HCT116 (cell line): ENCODE data around the gene NCKAP5. TPM values are rescaled to one million over a fixed set of nuclear protein-coding genes. Genes with fewer than 3 reads are reported as not detected.

Experiments used
- ATAC-seq: fragments of 200-7000 bp; cut with Tn5 transposase; 2 replicates; pipeline ENCODE4 v1.9.1; 2020; ENCODE audit warnings: mild to moderate bottlenecking, moderate library complexity
- BruUV-seq: library from RNA; stranded (reverse); fragments of 400-500 nt; replicated peaks from 2 replicates; lab custom pipeline; 2021; lab: Mats Ljungman, UMichigan
- CTCF ChIA-PET: fragments of 300-600 bp; sonication (Branson Sonifier 250); formaldehyde crosslinking; loops from one replicate; lab custom pipeline; 2021; ENCODE audit warnings: antibody characterized with exemption; lab: Charles Lee
- POLR2A ChIA-PET: fragments of 300-600, 350-600 bp; sonication (Branson Sonifier 250); formaldehyde crosslinking; loops from one replicate; lab custom pipeline; 2021; ENCODE audit warnings: antibody characterized with exemption; lab: Charles Lee
- RAD21 ChIA-PET, 2 experiments: fragments of 300-600 bp; sonication (Branson Sonifier 250); formaldehyde crosslinking; loops; one replicate each; lab custom pipeline; 2023; ENCODE audit warnings: low total read pairs in 2 of 2; ENCODE audit not compliant: uncharacterized antibody in 2 of 2, unreplicated experiment in 2 of 2, low non-redundant PET in 1 of 2; lab: Charles Lee
- DNase-seq: peaks from one replicate; pipeline ENCODE4 v3.0.0-alpha.2; 2010; ENCODE audit warnings: low read depth, low spot score
- H2AFZ ChIP-seq: fragments of 200-600 bp; shearing (Covaris generic), sonication (generic); 2 replicates; pipeline ENCODE4 v1.6.1; 2017; ENCODE audit warnings: low read depth, mixed run types, mixed read lengths, antibody characterized with exemption, low read length; ENCODE audit not compliant: poor library complexity, severe bottlenecking
- H3K27ac ChIP-seq: 2 replicates; pipeline ENCODE4 v1.5.1; 2012; ENCODE audit warnings: low read depth, low read length
- H3K27me3 ChIP-seq: fragments of 200-600 bp; sonication (generic); 2 replicates; pipeline ENCODE4 v1.6.1; 2016; ENCODE audit warnings: mixed run types, low read length, mixed read lengths; ENCODE audit not compliant: insufficient read depth
- H3K36me3 ChIP-seq, 2 experiments: fragments of 200-500 bp in 1 of 2; fragments of 200-600 bp in 1 of 2; sonication (Bioruptor generic) in 1 of 2; sonication (generic) in 1 of 2; 2 replicates each; pipeline versions ENCODE4 v1.5.1 to v1.6.1; 2014 to 2016; ENCODE audit warnings: low read length in 2 of 2, inconsistent platforms in 1 of 2, mixed read lengths in 1 of 2, mixed run types in 1 of 2; ENCODE audit not compliant: insufficient read depth in 2 of 2, control insufficient read depth in 1 of 2
- H3K4me1 ChIP-seq, 2 experiments: fragments of 200-600 bp in 1 of 2; sonication (generic) in 1 of 2; 2 replicates each; pipeline versions ENCODE4 v1.5.1 to v1.6.1; 2012 to 2017; ENCODE audit warnings: low read length in 2 of 2, inconsistent platforms in 1 of 2, mild to moderate bottlenecking in 1 of 2, mixed read lengths in 1 of 2, mixed run types in 1 of 2, moderate library complexity in 1 of 2; ENCODE audit not compliant: insufficient read depth in 2 of 2, control insufficient read depth in 1 of 2
- H3K4me2 ChIP-seq: fragments of 200-600 bp; sonication (generic); 2 replicates; pipeline ENCODE4 v1.6.1; 2017; ENCODE audit warnings: mixed run types, low read length, mixed read lengths
- H3K4me3 ChIP-seq, 2 experiments: fragments of 200-600 bp in 1 of 2; sonication (generic) in 1 of 2; replicated peaks in 1 of 2; 2 replicates each; pipeline ENCODE4 v1.5.1; 2011 to 2016; ENCODE audit warnings: low read length in 2 of 2, control low read depth in 1 of 2, low read depth in 1 of 2, mild to moderate bottlenecking in 1 of 2, mixed read lengths in 1 of 2, mixed run types in 1 of 2
- H3K79me2 ChIP-seq: fragments of 200-600 bp; sonication (generic); 2 replicates; pipeline ENCODE4 v1.6.1; 2017; ENCODE audit warnings: mild to moderate bottlenecking, mixed run types, low read length, moderate library complexity, mixed read lengths; ENCODE audit not compliant: insufficient read depth
- H3K9ac ChIP-seq: fragments of 200-600 bp; sonication (generic); 2 replicates; pipeline ENCODE4 v1.6.1; 2016; ENCODE audit warnings: low read length, mixed read lengths
- H3K9me2 ChIP-seq: fragments of 200-600 bp; sonication (generic), shearing (Covaris generic); 2 replicates; pipeline ENCODE4 v1.6.1; 2017; ENCODE audit warnings: mixed run types, mild to moderate bottlenecking, moderate library complexity; ENCODE audit not compliant: insufficient read depth
- H3K9me3 ChIP-seq, 2 experiments: fragments of 200-500 bp in 1 of 2; fragments of 200-600 bp in 1 of 2; sonication (Bioruptor generic) in 1 of 2; sonication (generic) in 1 of 2; 2 replicates each; pipeline ENCODE4 v1.6.1; 2014 to 2017; ENCODE audit warnings: low read length in 2 of 2, mixed read lengths in 2 of 2, inconsistent platforms in 1 of 2, low read depth in 1 of 2, mild to moderate bottlenecking in 1 of 2, mixed run types in 1 of 2, moderate library complexity in 1 of 2; ENCODE audit not compliant: control insufficient read depth in 1 of 2, insufficient read depth in 1 of 2
- H4K20me1 ChIP-seq: fragments of 200-600 bp; sonication (generic), shearing (Covaris generic); 2 replicates; pipeline ENCODE4 v1.6.1; 2017; ENCODE audit warnings: mixed run types, mild to moderate bottlenecking, moderate library complexity; ENCODE audit not compliant: insufficient read depth
- CBX3 ChIP-seq: IDR thresholded peaks from 2 replicates; pipeline ENCODE4 v1.6.1; 2012; ENCODE audit warnings: low read depth
- CEBPB ChIP-seq: IDR thresholded peaks from 2 replicates; pipeline ENCODE4 v1.6.1; 2012; ENCODE audit warnings: low read depth
- EGR1 ChIP-seq: IDR thresholded peaks from 2 replicates; pipeline ENCODE4 v1.6.1; 2012; ENCODE audit warnings: low read depth
- EZH2phosphoT487 ChIP-seq: fragments of 200-600 bp; IDR thresholded peaks from 2 replicates; pipeline ENCODE4 v1.6.1; 2018; ENCODE audit warnings: antibody characterized with exemption, borderline replicate concordance
- JUND ChIP-seq: IDR thresholded peaks from 2 replicates; pipeline ENCODE4 v1.6.1; 2012
- POLR2A ChIP-seq: IDR thresholded peaks from 2 replicates; pipeline ENCODE4 v1.7.0; 2011; ENCODE audit warnings: borderline replicate concordance; ENCODE audit not compliant: insufficient read depth, insufficient read length; ENCODE audit errors: extremely low read depth
- POLR2AphosphoS5 ChIP-seq: IDR thresholded peaks from 2 replicates; pipeline ENCODE4 v1.6.1; 2011; ENCODE audit warnings: mild to moderate bottlenecking, low read depth, low read length, moderate library complexity
- RAD21 ChIP-seq: IDR thresholded peaks from 2 replicates; pipeline ENCODE4 v1.6.1; 2012; ENCODE audit warnings: low read depth, mild to moderate bottlenecking
- SIN3A ChIP-seq: IDR thresholded peaks from 2 replicates; pipeline ENCODE4 v1.6.1; 2012; ENCODE audit warnings: low read depth
- SP1 ChIP-seq: IDR thresholded peaks from 2 replicates; pipeline ENCODE4 v1.6.1; 2012; ENCODE audit warnings: low read depth
- SRF ChIP-seq: IDR thresholded peaks from 2 replicates; pipeline ENCODE4 v1.6.1; 2012; ENCODE audit warnings: low read depth
- TCF7L2 ChIP-seq: IDR thresholded peaks from 2 replicates; pipeline ENCODE4 v1.7.0; 2011; ENCODE audit warnings: borderline replicate concordance, inconsistent platforms; ENCODE audit not compliant: insufficient read depth, insufficient read length; ENCODE audit errors: extremely low read depth
- ZNF274 ChIP-seq: fragments of 200-500 bp; sonication (Bioruptor generic); IDR thresholded peaks from 2 replicates; pipeline ENCODE4 v1.6.1; 2014; ENCODE audit warnings: mild to moderate bottlenecking, low read depth, low read length, inconsistent platforms
- intact Hi-C: fragments of 100-400 bp; cut with micrococcal nuclease; formaldehyde crosslinking; loops from 2 replicates; pipeline ENCODE4 v1.10.0; 2022
- total RNA-seq: library from RNA; stranded (reverse); gene quantifications from one replicate; pipeline ENCODE4 v1.2.1, GENCODE V29; 2021; ENCODE audit not compliant: unreplicated experiment
- TF ChIP-seq, protein P1 (sequence below), 3 experiments: fragments of 200-600 bp in 1 of 3; sonication (generic) in 1 of 3; IDR thresholded peaks in 2 of 3; conservative IDR thresholded peaks in 1 of 3; 2 replicates each; pipeline ENCODE4 v1.5.1; 2012 to 2017; ENCODE audit warnings: low read depth in 2 of 3, low read length in 2 of 3, antibody characterized with exemption in 1 of 3, borderline replicate concordance in 1 of 3, control low read depth in 1 of 3, mild to moderate bottlenecking in 1 of 3, mixed read lengths in 1 of 3, mixed run types in 1 of 3, moderate library complexity in 1 of 3; ENCODE audit not compliant: insufficient read depth in 1 of 3
- TF ChIP-seq, protein P2 (sequence below): IDR thresholded peaks from 2 replicates; pipeline ENCODE4 v1.6.1; 2012; ENCODE audit warnings: low read depth
- TF ChIP-seq, protein P3 (sequence below): IDR thresholded peaks from 2 replicates; pipeline ENCODE4 v1.6.1; 2012
- TF ChIP-seq, protein P4 (sequence below): IDR thresholded peaks from 2 replicates; pipeline ENCODE4 v1.6.1; 2012

Gene NCKAP5
- total RNA-seq, 1 experiment from 2014 or later: 0.30 TPM

DNA sequence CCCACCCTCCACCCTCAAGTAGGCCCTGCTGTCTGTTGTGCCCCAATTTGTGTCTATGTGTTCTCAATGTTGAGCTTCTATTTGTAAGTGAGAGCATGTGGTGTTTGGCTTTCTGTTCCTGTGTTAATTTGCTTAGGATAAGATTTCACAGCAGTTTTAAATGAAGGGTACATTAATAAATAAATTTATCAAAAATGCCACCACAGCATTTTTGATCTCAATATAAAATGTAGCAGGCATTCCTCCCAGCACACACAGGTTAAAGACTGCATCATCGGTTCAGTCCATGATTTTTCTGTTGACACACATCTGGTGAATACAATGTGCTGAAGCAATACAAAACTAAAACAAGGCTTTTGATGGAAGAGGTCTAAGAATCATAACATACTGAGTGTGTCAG, 486.2 kb downstream of the NCKAP5 start:
- no TSS peak for BruUV-seq
- intact Hi-C loops: no loop called here
- ChIA-PET CTCF (no interaction called here), POLR2A (no interaction called here), RAD21 (no interaction called here)
- H3K4me3 ChIP-seq: no peak overlapping the region
- no peak overlapping the region for H3K9ac ChIP-seq
- H3K36me3 ChIP-seq: no peaks in the 10 kb centered on the region
- no peak for ATAC-seq
- no peaks in the 10 kb centered on the region for H3K27me3 ChIP-seq
- H3K4me1 ChIP-seq: no peaks in the 10 kb centered on the region
- no peaks in the 10 kb centered on the region for H3K79me2 ChIP-seq
- H3K4me2 ChIP-seq: no peak overlapping the region
- H3K9me2 ChIP-seq: no peaks in the 10 kb centered on the region
- no peak overlapping the region for H2AFZ ChIP-seq
- DNase-seq: no peak
- no peak overlapping the region for H3K27ac ChIP-seq
- H3K9me3 ChIP-seq: no peaks in the 10 kb centered on the region
- no peaks in the 10 kb centered on the region for H4K20me1 ChIP-seq
- no peak for TF ChIP-seq POLR2A
- TF ChIP-seq RAD21: no peak
- TF ChIP-seq SRF: no peak

DNA sequence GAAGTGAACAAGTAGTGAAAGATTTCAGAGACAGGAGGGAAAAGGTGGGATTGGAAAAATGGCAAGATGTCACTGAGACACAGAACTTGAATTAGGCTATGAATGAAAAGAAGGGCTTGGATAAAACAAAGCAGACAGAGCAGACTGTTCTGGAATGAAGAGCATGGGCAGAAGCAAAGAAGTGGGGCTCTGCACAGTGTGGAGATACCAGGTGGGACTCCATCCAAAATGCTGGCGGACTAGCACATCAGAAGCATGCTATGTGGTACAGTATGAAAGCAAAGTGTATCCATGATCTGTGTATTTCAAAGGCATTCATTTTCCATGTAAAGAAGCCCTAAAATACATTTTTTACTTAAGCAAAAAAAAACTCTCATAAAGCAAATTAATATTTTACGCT, 487.4 kb downstream of the NCKAP5 start:
- TF ChIP-seq ZNF274 (no peak), SIN3A (no peak), EZH2phosphoT487 (no peak), SP1 (no peak), CEBPB (no peak), JUND (no peak), TCF7L2 (no peak), CBX3 (no peak), POLR2AphosphoS5 (no peak), EGR1 (no peak), SRF (no peak)
- TF ChIP-seq, protein P1, sequence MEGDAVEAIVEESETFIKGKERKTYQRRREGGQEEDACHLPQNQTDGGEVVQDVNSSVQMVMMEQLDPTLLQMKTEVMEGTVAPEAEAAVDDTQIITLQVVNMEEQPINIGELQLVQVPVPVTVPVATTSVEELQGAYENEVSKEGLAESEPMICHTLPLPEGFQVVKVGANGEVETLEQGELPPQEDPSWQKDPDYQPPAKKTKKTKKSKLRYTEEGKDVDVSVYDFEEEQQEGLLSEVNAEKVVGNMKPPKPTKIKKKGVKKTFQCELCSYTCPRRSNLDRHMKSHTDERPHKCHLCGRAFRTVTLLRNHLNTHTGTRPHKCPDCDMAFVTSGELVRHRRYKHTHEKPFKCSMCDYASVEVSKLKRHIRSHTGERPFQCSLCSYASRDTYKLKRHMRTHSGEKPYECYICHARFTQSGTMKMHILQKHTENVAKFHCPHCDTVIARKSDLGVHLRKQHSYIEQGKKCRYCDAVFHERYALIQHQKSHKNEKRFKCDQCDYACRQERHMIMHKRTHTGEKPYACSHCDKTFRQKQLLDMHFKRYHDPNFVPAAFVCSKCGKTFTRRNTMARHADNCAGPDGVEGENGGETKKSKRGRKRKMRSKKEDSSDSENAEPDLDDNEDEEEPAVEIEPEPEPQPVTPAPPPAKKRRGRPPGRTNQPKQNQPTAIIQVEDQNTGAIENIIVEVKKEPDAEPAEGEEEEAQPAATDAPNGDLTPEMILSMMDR (IDR thresholded peaks at IDR 0.05 in 2 of 3, conservative IDR thresholded peaks at IDR 0.05 in 1 of 3; ENCODE audit: borderline replicate concordance in 1 of 3, insufficient read depth in 1 of 3, low read depth in 2 of 3, low read length in 2 of 3): no peak
- TF ChIP-seq, protein P2, sequence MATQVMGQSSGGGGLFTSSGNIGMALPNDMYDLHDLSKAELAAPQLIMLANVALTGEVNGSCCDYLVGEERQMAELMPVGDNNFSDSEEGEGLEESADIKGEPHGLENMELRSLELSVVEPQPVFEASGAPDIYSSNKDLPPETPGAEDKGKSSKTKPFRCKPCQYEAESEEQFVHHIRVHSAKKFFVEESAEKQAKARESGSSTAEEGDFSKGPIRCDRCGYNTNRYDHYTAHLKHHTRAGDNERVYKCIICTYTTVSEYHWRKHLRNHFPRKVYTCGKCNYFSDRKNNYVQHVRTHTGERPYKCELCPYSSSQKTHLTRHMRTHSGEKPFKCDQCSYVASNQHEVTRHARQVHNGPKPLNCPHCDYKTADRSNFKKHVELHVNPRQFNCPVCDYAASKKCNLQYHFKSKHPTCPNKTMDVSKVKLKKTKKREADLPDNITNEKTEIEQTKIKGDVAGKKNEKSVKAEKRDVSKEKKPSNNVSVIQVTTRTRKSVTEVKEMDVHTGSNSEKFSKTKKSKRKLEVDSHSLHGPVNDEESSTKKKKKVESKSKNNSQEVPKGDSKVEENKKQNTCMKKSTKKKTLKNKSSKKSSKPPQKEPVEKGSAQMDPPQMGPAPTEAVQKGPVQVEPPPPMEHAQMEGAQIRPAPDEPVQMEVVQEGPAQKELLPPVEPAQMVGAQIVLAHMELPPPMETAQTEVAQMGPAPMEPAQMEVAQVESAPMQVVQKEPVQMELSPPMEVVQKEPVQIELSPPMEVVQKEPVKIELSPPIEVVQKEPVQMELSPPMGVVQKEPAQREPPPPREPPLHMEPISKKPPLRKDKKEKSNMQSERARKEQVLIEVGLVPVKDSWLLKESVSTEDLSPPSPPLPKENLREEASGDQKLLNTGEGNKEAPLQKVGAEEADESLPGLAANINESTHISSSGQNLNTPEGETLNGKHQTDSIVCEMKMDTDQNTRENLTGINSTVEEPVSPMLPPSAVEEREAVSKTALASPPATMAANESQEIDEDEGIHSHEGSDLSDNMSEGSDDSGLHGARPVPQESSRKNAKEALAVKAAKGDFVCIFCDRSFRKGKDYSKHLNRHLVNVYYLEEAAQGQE: no peak
- TF ChIP-seq, protein P3, sequence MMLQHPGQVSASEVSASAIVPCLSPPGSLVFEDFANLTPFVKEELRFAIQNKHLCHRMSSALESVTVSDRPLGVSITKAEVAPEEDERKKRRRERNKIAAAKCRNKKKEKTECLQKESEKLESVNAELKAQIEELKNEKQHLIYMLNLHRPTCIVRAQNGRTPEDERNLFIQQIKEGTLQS: no peak
- TF ChIP-seq, protein P4, sequence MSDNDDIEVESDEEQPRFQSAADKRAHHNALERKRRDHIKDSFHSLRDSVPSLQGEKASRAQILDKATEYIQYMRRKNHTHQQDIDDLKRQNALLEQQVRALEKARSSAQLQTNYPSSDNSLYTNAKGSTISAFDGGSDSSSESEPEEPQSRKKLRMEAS: no peak
- no peak overlapping the region for H3K4me2 ChIP-seq
- no peaks in the 10 kb centered on the region for H4K20me1 ChIP-seq
- H3K9ac ChIP-seq: no peak overlapping the region
- H3K27ac ChIP-seq: no peak overlapping the region
- ChIA-PET CTCF (no interaction called here), RAD21 (no interaction called here), POLR2A (no interaction called here)
- H3K9me3 ChIP-seq: no peaks in the 10 kb centered on the region
- intact Hi-C loops: no loop called here
- BruUV-seq: no TSS peak
- no peaks in the 10 kb centered on the region for H3K79me2 ChIP-seq
- no peak for DNase-seq
- H2AFZ ChIP-seq: no peak overlapping the region
- H3K36me3 ChIP-seq: no peaks in the 10 kb centered on the region
- no peak overlapping the region for H3K4me3 ChIP-seq
- no peaks in the 10 kb centered on the region for H3K27me3 ChIP-seq
- no peaks in the 10 kb centered on the region for H3K9me2 ChIP-seq
- H3K4me1 ChIP-seq: no peaks in the 10 kb centered on the region
- ATAC-seq: no peak
